C4-2B (cell line): ENCODE data around the gene PM20D2.

Source experiments
- H3K27ac ChIP-seq: fragments of 450-650 bp; 2 replicates; pipeline ENCODE4 v1.5.1; 2017
- CTCF ChIP-seq: fragments of 450-650 bp; conservative IDR thresholded peaks from 2 replicates; pipeline ENCODE4 v1.5.1; 2017; ENCODE audit warnings: mild to moderate bottlenecking
- ZFX ChIP-seq: fragments of 450-650 bp; IDR thresholded peaks from 2 replicates; pipeline ENCODE4 v1.6.1; 2017

Gene PM20D2

DNA sequence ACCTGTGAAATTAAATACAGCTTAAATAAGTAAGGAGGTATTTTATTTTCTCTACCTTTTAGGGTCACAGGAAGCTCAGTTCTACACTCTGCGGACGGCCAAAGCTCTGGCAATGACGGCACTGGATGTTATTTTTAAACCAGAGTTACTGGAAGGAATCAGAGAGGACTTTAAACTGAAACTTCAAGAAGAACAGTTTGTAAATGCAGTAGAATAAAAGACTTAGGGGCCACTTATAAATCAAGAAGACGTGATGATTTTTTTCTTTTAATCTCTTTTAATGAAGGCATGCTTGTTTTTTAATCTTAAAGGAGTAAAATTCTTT, 16.2 kb downstream of the PM20D2 start:
- no peak overlapping the region for H3K27ac ChIP-seq
- TF ChIP-seq CTCF, result no peak

DNA sequence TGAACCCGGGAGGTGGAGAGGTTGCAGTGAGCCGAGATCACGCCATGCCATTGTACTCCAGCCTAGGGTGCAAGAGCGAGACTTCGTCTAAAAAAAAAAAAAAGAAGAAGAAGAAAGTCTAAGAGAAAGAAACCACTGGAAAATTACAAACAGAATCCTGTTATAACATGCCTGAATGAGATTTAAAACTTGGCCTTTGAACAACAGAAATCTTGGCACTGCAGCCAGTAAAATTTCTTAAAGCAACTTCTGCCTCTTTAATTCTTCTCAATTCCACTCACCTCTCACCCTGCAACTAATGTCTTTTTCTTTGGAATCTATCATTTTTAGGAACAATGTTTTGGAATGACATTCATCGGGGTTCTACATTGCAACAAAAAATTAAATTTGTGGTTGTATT, 26.3 kb downstream of the PM20D2 start:
- H3K27ac ChIP-seq, result no peak overlapping the region
- TF ChIP-seq CTCF (no peak), ZFX (no peak)

- no peak for TF ChIP-seq ZFX
- no peak for TF ChIP-seq CTCF
- H3K27ac ChIP-seq, result no peak overlapping the region
These were observed 27.8 kb downstream of the PM20D2 start for GRCh38 chr6:89173634-89174033.

- TF ChIP-seq ZFX, result no peak
- TF ChIP-seq CTCF, result no peak
- H3K27ac ChIP-seq, result no peak overlapping the region
These were observed 34.3 kb downstream of the PM20D2 start for GRCh38 chr6:89180112-89180511.

- TF ChIP-seq ZFX (no peak), CTCF (no peak)
These were observed 35.1 kb downstream of the PM20D2 start for GRCh38 chr6:89180971-89181370.

DNA sequence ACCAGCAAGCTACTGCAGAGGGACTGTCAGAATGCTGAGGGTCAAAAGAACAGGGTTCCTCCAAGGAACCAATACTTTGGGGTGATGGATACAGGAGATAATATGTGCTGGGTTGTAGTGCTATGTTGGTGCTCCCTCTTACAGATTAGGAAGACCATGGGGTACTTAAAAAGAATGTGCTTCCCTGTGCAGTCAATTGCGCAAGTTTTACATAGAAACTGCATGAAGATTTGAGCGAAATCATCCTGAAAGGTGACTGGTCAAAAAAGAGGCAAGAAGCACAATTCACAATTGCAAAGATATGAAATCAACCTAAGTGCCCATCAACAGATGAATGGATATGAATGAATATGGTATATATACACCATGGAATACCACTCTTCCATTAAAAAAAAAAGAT, 37.4 kb downstream of the PM20D2 start:
- TF ChIP-seq ZFX (no peak), CTCF (no peak)
- no peak overlapping the region for H3K27ac ChIP-seq

More at GRCh38 chr6:89180971-89181370, 35.1 kb downstream of the PM20D2 start:
- H3K27ac ChIP-seq, result no peak overlapping the region

- TF ChIP-seq CTCF, result no peak
- no peak for TF ChIP-seq ZFX
- H3K27ac ChIP-seq, result no peak overlapping the region
These were observed 38.5 kb downstream of the PM20D2 start for GRCh38 chr6:89184344-89184743.

DNA sequence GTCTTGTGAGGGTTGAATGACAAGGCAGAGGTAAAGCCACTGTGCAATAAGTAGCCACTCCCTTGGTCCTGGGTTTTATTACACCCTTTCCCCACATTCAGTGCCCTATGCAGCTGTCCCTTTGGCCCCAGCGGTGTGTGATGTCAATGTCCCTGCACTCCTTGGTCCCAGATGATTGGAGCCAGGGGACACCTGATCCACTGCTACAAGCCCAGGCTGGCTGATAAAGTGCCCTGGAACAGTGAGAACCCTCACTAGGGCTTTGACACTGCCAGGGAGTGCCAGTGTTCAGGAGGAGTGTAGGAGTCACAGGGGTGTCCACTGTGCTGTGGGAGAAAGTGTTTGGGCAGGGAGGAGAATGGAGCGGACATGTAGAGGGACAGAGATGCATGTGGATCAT, 40.9 kb downstream of the PM20D2 start:
- TF ChIP-seq CTCF (no peak), ZFX (no peak)
- H3K27ac ChIP-seq, result no peak overlapping the region
